Osteoblast (primary cell): ENCODE measurements around the gene RETSAT. TPM values are rescaled to one million over a fixed set of nuclear protein-coding genes. Genes with fewer than 3 reads are reported as not detected.

Experiments used
- DNase-seq: peaks from one replicate; pipeline ENCODE4 v3.0.0; 2011; ENCODE audit warnings: low spot score, mixed read lengths; ENCODE audit not compliant: insufficient read length; ENCODE audit errors: missing footprints
- H2AFZ ChIP-seq: 2 replicates; pipeline ENCODE4 v1.6.0; 2011; ENCODE audit warnings: mild to moderate bottlenecking, low read length
- H3K27ac ChIP-seq: 2 replicates; pipeline ENCODE4 v1.5.1; 2011; ENCODE audit warnings: mild to moderate bottlenecking, low read depth, low read length, moderate library complexity
- H3K27me3 ChIP-seq: 2 replicates; pipeline ENCODE4 v1.6.0; 2012; ENCODE audit warnings: mild to moderate bottlenecking, control low read depth, inconsistent platforms, low read length, moderate library complexity; ENCODE audit not compliant: insufficient read depth
- H3K36me3 ChIP-seq: 2 replicates; pipeline ENCODE4 v1.5.1; 2011; ENCODE audit warnings: mild to moderate bottlenecking, low read length, control low read depth, moderate library complexity; ENCODE audit not compliant: insufficient read depth
- H3K4me1 ChIP-seq: 2 replicates; pipeline ENCODE4 v1.5.1; 2011; ENCODE audit warnings: mild to moderate bottlenecking, low read length, control low read depth, moderate library complexity; ENCODE audit not compliant: insufficient read depth
- H3K4me2 ChIP-seq: 2 replicates; pipeline ENCODE4 v1.6.0; 2011; ENCODE audit warnings: mild to moderate bottlenecking, low read length; ENCODE audit not compliant: insufficient read depth
- H3K4me3 ChIP-seq: fragments of 200-600 bp; sonication (generic); 3 replicates; pipeline ENCODE4 v1.5.1; 2012; ENCODE audit warnings: mild to moderate bottlenecking, low read length, inconsistent platforms; ENCODE audit not compliant: insufficient read depth
- H3K79me2 ChIP-seq: 2 replicates; pipeline ENCODE4 v1.6.0; 2012; ENCODE audit warnings: mild to moderate bottlenecking, low read length, control low read depth, inconsistent platforms; ENCODE audit not compliant: insufficient read depth
- H3K9me3 ChIP-seq: 2 replicates; pipeline ENCODE4 v1.5.1; 2011; ENCODE audit warnings: low read depth, low read length, control low read depth
- H4K20me1 ChIP-seq: 2 replicates; pipeline ENCODE4 v1.6.0; 2012; ENCODE audit warnings: mild to moderate bottlenecking, low read length, control low read depth; ENCODE audit not compliant: insufficient read depth
- small RNA-seq: library from RNA; depleted of rRNA; stranded (forward); fragments of <200 nt; gene quantifications from one replicate; pipeline ENCODE3, GENCODE V24; 2012
- total RNA-seq: library from RNA; depleted of rRNA; stranded (reverse); fragments of >200 nt; gene quantifications from 2 replicates; pipeline ENCODE4 v1.2.3, GENCODE V29; 2012
- TF ChIP-seq, protein P1 (sequence below): IDR thresholded peaks from 2 replicates; pipeline ENCODE4 v1.5.1; 2011; ENCODE audit warnings: mild to moderate bottlenecking, low read depth, low read length, moderate library complexity; ENCODE audit errors: extremely low read depth

RETSAT gene
- total RNA-seq, 1 donor: 41.6 TPM

DNA sequence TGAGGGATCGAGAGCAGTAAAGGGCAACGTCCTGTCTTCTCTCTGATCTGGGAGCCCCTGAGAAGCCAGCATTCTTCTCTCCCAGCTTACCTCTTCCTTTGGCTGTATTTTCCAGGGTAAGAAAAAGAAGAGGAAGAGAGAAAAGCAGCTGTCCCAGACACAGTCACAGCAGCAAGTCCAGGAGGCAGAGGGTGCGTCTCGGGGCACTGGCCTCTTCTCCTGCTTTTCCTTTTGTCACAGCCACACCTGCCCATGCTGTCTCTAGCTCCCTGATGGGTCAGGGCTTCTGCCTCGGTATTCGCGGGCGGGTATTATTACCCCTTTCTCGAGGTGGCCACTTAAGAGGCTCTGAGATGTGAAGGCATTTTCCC is 46.8 kb downstream of the RETSAT start:
- no peak for DNase-seq
- Histone ChIP-seq H3K36me3 (peaks cover 26% of the 10 kb centered on the region), H3K9me3 (no peaks in the 10 kb centered on the region), H3K4me3 (no peak overlapping the region), H3K4me2 (no peak overlapping the region), H3K27me3 (no peaks in the 10 kb centered on the region), H3K79me2 (no peaks in the 10 kb centered on the region), H3K4me1 (peaks cover 6% of the 10 kb centered on the region), H3K27ac (no peak overlapping the region), H2AFZ (no peak overlapping the region), H4K20me1 (peaks cover 2% of the 10 kb centered on the region)
- TF ChIP-seq, protein P1, sequence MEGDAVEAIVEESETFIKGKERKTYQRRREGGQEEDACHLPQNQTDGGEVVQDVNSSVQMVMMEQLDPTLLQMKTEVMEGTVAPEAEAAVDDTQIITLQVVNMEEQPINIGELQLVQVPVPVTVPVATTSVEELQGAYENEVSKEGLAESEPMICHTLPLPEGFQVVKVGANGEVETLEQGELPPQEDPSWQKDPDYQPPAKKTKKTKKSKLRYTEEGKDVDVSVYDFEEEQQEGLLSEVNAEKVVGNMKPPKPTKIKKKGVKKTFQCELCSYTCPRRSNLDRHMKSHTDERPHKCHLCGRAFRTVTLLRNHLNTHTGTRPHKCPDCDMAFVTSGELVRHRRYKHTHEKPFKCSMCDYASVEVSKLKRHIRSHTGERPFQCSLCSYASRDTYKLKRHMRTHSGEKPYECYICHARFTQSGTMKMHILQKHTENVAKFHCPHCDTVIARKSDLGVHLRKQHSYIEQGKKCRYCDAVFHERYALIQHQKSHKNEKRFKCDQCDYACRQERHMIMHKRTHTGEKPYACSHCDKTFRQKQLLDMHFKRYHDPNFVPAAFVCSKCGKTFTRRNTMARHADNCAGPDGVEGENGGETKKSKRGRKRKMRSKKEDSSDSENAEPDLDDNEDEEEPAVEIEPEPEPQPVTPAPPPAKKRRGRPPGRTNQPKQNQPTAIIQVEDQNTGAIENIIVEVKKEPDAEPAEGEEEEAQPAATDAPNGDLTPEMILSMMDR: no peak

- H3K9me3 ChIP-seq: no peaks in the 10 kb centered on the region
- H3K36me3 ChIP-seq: peaks cover 18% of the 10 kb centered on the region
- no peak overlapping the region for H3K4me3 ChIP-seq
- TF ChIP-seq, protein P1: no peak
- H3K27ac ChIP-seq: no peak overlapping the region
- no peaks in the 10 kb centered on the region for H3K27me3 ChIP-seq
- no peaks in the 10 kb centered on the region for H3K4me1 ChIP-seq
- H3K4me2 ChIP-seq: no peak overlapping the region
- H4K20me1 ChIP-seq: peaks cover 2% of the 10 kb centered on the region
- no peaks in the 10 kb centered on the region for H3K79me2 ChIP-seq
- no peak for DNase-seq
- H2AFZ ChIP-seq: no peak overlapping the region
These were observed 50.4 kb downstream of the RETSAT start for GRCh38 chr2:85303780-85304531.

DNA sequence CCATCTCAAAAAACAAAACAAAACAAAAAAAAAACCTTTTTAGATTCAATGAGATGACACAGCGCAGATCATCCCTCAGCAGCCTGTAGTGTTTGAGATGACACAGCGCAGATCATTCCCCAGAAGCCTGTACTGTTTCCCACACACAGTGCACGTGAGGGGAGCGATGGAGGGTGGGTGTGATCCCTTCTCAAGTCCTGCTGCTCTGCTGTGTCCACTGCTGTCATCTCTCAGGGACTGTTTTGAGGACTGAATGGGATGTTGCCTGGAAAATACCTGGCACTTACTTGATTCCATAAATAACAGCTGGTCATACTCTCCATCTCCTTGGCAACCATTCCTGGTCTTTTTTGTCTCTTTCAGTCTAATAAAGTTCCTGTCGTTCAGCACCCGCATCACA is 52.2 kb downstream of the RETSAT start:
- H3K79me2 ChIP-seq: no peaks in the 10 kb centered on the region

More for the DNA sequence above, 52.2 kb downstream of the RETSAT start:
- H3K27me3 ChIP-seq: no peaks in the 10 kb centered on the region
- no peak overlapping the region for H3K4me3 ChIP-seq
- H3K9me3 ChIP-seq: no peaks in the 10 kb centered on the region
- no peak overlapping the region for H3K4me2 ChIP-seq
- peaks cover 5% of the 10 kb centered on the region for H4K20me1 ChIP-seq
- TF ChIP-seq, protein P1: no peak
- H3K27ac ChIP-seq: no peak overlapping the region
- H3K4me1 ChIP-seq: no peaks in the 10 kb centered on the region
- no peak for DNase-seq
- peaks cover 10% of the 10 kb centered on the region for H3K36me3 ChIP-seq
- H2AFZ ChIP-seq: no peak overlapping the region

Small RNAs within 50 kb of the gene (small RNA-seq; reads per million reads assigned to genes)
- gene AC062037.1: not detected
- not detected for gene AC062037.2
- gene RF00019: not detected
- gene RN7SL113P: not detected

Other genes starting within 250 kb of the RETSAT start
- 2.5 and 2.7 TPM in 2 replicates for gene TCF7L1, start 221.1 kb downstream of the RETSAT start, total RNA-seq
- 124 and 129 TPM in 2 replicates for gene TGOLN2, start 26.5 kb downstream of the RETSAT start, total RNA-seq
- gene ELMOD3, start 241 bp upstream of the RETSAT start, total RNA-seq: 20.9 and 22.1 TPM in 2 replicates
- 97.2 and 140 TPM in 2 replicates for gene CAPG, start 55.8 kb upstream of the RETSAT start, total RNA-seq
- under 0.01 TPM in 1 of 2 replicates, not detected in the other for gene SH2D6, start 64.2 kb upstream of the RETSAT start, total RNA-seq
- gene MAT2A, start 184.6 kb upstream of the RETSAT start, total RNA-seq: 124 and 142 TPM in 2 replicates
- gene GGCX, start 207.0 kb upstream of the RETSAT start, total RNA-seq: 40.9 and 52.5 TPM in 2 replicates
- 2.1 and 2.5 TPM in 2 replicates for gene VAMP8, start 223.1 kb upstream of the RETSAT start, total RNA-seq
- gene VAMP5, start 229.9 kb upstream of the RETSAT start, total RNA-seq: 21.8 and 27.1 TPM in 2 replicates
- gene RNF181, start 241.2 kb upstream of the RETSAT start, total RNA-seq: 124 and 146 TPM in 2 replicates
- gene TMEM150A, start 248.2 kb upstream of the RETSAT start, total RNA-seq: 17.7 and 20.6 TPM in 2 replicates